ENCODE results near the gene HMCN2. TPM values are rescaled to one million over a fixed set of nuclear protein-coding genes. Genes with fewer than 3 reads are reported as not detected.

Gene HMCN2
- total and polyA plus RNA-seq, 2 of the 4 experiments (the other 2 are of a cell fraction): 0.02 TPM; not detected in 1

DNA sequence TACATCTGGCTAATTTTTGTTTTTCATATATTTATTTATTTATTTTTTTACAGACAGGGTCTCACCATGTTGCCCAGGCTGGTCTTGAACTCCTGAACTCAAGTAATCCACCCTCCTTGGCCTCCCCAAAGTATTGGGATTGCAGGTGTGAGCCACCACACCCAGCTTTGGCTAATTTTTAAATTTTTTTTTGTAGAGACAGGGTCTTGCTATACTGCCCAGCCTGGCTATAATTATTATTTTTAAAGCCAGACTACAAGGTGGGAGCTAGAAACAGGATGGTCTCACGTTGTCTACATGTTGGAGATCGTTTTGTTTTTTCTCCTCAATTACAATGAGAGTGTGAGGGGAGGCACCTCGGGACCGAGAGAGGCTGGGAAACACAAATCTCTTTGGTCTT lies 203.0 kb downstream of the HMCN2 start:
- in situ Hi-C loops (cut with MboI; ENCODE audit: low sequenced_read_pairs): no loop called here
- H3K9me1 ChIP-seq (ENCODE audit: insufficient read depth, low read length): no peaks in the 10 kb centered on the region
- TF ChIP-seq, protein P1, sequence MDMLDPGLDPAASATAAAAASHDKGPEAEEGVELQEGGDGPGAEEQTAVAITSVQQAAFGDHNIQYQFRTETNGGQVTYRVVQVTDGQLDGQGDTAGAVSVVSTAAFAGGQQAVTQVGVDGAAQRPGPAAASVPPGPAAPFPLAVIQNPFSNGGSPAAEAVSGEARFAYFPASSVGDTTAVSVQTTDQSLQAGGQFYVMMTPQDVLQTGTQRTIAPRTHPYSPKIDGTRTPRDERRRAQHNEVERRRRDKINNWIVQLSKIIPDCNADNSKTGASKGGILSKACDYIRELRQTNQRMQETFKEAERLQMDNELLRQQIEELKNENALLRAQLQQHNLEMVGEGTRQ (IDR thresholded peaks at IDR 0.05; ENCODE audit: low read depth, low read length): no peak
- TF ChIP-seq RCOR1 (IDR thresholded peaks at IDR 0.05; ENCODE audit: insufficient replicate concordance, low read length): no peak
- TF ChIP-seq RFX5 (IDR thresholded peaks at IDR 0.05; ENCODE audit: low read depth, low read length): no peak

More for the DNA sequence above, 203.0 kb downstream of the HMCN2 start:
- Histone ChIP-seq H2BK15ac (ENCODE audit: low read depth, low read length) (no peak overlapping the region), H3K23ac (ENCODE audit: low read depth, low read length) (no peak overlapping the region), H3K9ac (ENCODE audit: low read depth, low read length) (no peak overlapping the region), H3K27me3 (ENCODE audit: control insufficient read depth, insufficient read depth, low read length) (peaks cover 33% of the 10 kb centered on the region), H3K36me3 (ENCODE audit: control insufficient read depth, insufficient read depth, low read length) (no peaks in the 10 kb centered on the region), H2BK5ac (ENCODE audit: low read depth, low read length, poor library complexity, severe bottlenecking) (no peak overlapping the region), H3K27ac (ENCODE audit: insufficient read depth, low read length) (no peak overlapping the region), H4K91ac (ENCODE audit: insufficient read depth, low read depth, low read length) (no peak overlapping the region), H2BK120ac (ENCODE audit: low read depth, low read length) (no peak overlapping the region), H3K18ac (ENCODE audit: low read depth, low read length) (no peak overlapping the region), H2AFZ (replicated peaks; ENCODE audit: low read length, poor library complexity) (no peak overlapping the region), H2AK9ac (replicated peaks; ENCODE audit: low read depth, low read length, poor library complexity) (no peak overlapping the region), H2BK20ac (ENCODE audit: low read depth, low read length) (no peak overlapping the region), H3K56ac (ENCODE audit: extremely low read depth, insufficient read depth, low read length) (no peak overlapping the region), H2AK5ac (ENCODE audit: low read depth, low read length) (no peak overlapping the region), H4K8ac (ENCODE audit: low read depth in 2 of 2, low read length in 2 of 2) (no peak overlapping the region), H3K79me1 (ENCODE audit: low read depth in 1 of 2, low read length in 2 of 2) (no peaks in the 10 kb centered on the region), H4K20me1 (ENCODE audit: insufficient read depth, low read length) (no peaks in the 10 kb centered on the region), H3K14ac (replicated peaks; ENCODE audit: low read depth, low read length) (no peak overlapping the region), H3K9me3 (ENCODE audit: control insufficient read depth, insufficient read depth, low read length) (no peaks in the 10 kb centered on the region), H3K4ac (ENCODE audit: low read depth, low read length) (no peak overlapping the region), H3K4me3 (ENCODE audit: insufficient read depth, low read depth, low read length) (no peak overlapping the region), H3K4me2 (ENCODE audit: low read depth, low read length) (no peak overlapping the region), H4K5ac (ENCODE audit: low read depth, low read length) (no peak overlapping the region), H3K4me1 (ENCODE audit: control insufficient read depth, insufficient read depth, low read length) (no peaks in the 10 kb centered on the region)
- ChIA-PET CTCF (no interaction called here), POLR2A (ENCODE audit: unreplicated experiment) (no interaction called here)
- no peak for DNase-seq
- intact Hi-C loops (cut with micrococcal nuclease): no loop called here
- ATAC-seq (ENCODE audit: low read depth): no peak
- WGBS, 2 experiments (ENCODE audit: extremely low coverage in 2 of 2, insufficient read length in 1 of 2): no CpG with 5 or more reads among the region's 4 CpGs
- BruUV-seq (replicated peaks): no TSS peak
- dilution Hi-C loops (cut with HindIII; ENCODE audit: low sequenced_read_pairs, unreplicated experiment): no loop called here
